ENCODE data around the gene DEFB126. TPM values are rescaled to one million over a fixed set of nuclear protein-coding genes. Genes with fewer than 3 reads are reported as not detected.

The DEFB126 gene
- polyA plus RNA-seq, 1 experiment, result not detected

DNA sequence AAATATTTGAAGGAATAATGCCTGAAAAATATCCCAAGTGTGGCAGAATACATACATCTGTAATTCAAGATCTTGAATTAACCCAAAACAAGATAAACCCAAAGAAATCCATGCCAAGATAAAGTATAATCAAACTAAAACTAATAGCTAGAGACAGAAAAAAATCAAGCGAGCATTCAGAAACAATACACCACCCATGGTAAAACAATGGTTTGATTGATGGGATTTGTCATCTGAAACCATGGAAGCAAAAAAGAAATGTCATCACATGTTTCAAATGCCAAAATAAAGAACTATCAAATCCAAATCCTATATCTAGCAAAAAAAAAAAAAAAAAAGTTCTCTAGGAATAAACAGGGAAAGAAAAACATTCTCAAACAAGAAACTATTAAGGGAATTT, 9.7 kb downstream of the DEFB126 start:
- ChIA-PET CTCF (no interaction called here), POLR2A (no interaction called here)
- no peaks in the 10 kb centered on the region; the same call in 1 of the 2 replicates for H3K27me3 ChIP-seq (ENCODE audit: control insufficient read depth, insufficient read depth, low read length)
- TF ChIP-seq, protein P1, sequence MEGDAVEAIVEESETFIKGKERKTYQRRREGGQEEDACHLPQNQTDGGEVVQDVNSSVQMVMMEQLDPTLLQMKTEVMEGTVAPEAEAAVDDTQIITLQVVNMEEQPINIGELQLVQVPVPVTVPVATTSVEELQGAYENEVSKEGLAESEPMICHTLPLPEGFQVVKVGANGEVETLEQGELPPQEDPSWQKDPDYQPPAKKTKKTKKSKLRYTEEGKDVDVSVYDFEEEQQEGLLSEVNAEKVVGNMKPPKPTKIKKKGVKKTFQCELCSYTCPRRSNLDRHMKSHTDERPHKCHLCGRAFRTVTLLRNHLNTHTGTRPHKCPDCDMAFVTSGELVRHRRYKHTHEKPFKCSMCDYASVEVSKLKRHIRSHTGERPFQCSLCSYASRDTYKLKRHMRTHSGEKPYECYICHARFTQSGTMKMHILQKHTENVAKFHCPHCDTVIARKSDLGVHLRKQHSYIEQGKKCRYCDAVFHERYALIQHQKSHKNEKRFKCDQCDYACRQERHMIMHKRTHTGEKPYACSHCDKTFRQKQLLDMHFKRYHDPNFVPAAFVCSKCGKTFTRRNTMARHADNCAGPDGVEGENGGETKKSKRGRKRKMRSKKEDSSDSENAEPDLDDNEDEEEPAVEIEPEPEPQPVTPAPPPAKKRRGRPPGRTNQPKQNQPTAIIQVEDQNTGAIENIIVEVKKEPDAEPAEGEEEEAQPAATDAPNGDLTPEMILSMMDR (IDR thresholded peaks at IDR 0.05; ENCODE audit: insufficient read depth, low read depth, low read length), result no peak
- no peak for DNase-seq (ENCODE audit: low read depth)
- H3K4me3 ChIP-seq (ENCODE audit: low read depth, low read length), result no peak overlapping the region
- H3K36me3 ChIP-seq (ENCODE audit: control insufficient read depth, insufficient read depth, low read length), result no peaks in the 10 kb centered on the region

DNA sequence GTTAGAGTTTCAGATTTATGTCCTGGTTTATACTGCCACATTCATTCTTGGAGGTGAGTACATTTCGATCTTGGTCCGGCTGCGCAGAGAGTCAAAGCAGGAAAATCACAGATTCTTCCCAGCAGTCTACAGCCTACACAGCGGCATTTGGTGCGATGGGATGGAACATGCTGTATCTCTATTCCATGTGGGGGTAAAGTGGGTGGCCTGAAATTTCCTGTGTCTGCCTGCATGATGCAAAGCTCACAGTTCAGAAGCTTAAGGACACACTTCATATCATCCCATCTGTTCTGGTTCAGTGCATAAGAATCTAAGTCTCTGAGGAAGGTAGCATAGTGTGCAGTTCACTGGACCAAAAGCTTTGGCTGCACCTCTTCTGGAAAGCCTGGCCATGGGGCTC, 14.8 kb downstream of the DEFB126 start, which contains the start of gene DEFB127:
DEFB127 (plus strand) TSS at position 301 of the 400 bp plus-strand sequence; CDS start at position 392, 91 bp downstream.
- DNase-seq (ENCODE audit: low read depth), result no peak
- CTCF ChIA-PET, result interaction anchor here (1.0 kb wide), 1 partner anchor 55 kb away, joined by 3 read pairs; no protein-coding TSS in a partner anchor
- TF ChIP-seq, protein P1 (IDR thresholded peaks at IDR 0.05; ENCODE audit: insufficient read depth, low read depth, low read length), result no peak
- POLR2A ChIA-PET, result no interaction called here
- Histone ChIP-seq H3K4me3 (ENCODE audit: low read depth, low read length) (no peak within 1 kb of the TSS), H3K27me3 (ENCODE audit: control insufficient read depth, insufficient read depth, low read length) (no peaks in the 10 kb centered on the region), H3K36me3 (ENCODE audit: control insufficient read depth, insufficient read depth, low read length) (no peaks in the 10 kb centered on the region)

DNA sequence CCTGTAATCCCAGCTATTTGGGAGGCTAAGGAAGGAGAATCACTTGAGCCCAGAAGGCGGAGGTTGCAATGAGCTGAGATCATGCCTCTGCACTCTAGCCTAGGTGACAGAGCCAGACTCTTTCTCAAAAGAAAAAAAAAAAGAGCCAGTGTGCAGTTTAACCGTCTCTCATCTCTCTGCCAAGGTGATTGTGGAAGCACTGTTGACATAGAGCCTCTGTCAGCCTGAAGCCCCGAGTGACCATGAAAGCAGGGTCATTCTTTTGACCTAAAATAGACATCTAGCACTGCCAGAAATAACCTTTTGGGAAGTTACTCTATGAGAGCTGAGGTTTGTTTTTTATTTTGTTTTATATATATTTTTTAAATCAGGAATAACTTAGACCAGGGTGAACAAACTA, 22.2 kb downstream of the DEFB126 start:
- TF ChIP-seq, protein P1 (IDR thresholded peaks at IDR 0.05; ENCODE audit: insufficient read depth, low read depth, low read length), result no peak
- no peak for DNase-seq (ENCODE audit: low read depth)
- no peak overlapping the region for H3K4me3 ChIP-seq (ENCODE audit: low read depth, low read length)
- CTCF ChIA-PET, result no interaction called here
- H3K36me3 ChIP-seq (ENCODE audit: control insufficient read depth, insufficient read depth, low read length), result no peaks in the 10 kb centered on the region
- POLR2A ChIA-PET, result no interaction called here
- no peaks in the 10 kb centered on the region for H3K27me3 ChIP-seq (ENCODE audit: control insufficient read depth, insufficient read depth, low read length)

DNA sequence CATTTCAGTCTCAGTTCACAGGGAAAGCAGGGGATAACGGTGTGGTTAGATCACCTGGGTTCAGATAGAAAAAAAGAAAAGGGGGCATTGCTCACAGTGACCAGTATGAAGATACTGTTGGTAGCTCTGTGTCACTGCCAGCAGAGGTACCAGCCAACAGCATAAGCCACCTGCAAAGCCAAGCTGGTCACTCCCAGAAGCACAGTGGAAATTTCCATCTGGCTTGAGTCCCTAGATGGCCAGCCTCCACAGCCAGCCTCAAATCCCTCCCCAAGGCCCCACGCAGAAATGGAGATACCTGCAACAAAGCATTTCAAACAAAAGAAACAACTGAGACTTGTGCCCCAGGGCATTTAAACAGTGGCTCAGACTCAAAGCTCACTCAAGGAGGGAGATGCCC, 26.5 kb downstream of the DEFB126 start:
- CTCF ChIA-PET, result interaction anchor here (2.2 kb wide), 1 partner anchor 11 kb away, joined by 5 read pairs; no protein-coding TSS in a partner anchor
- TF ChIP-seq, protein P1 (IDR thresholded peaks at IDR 0.05; ENCODE audit: insufficient read depth, low read depth, low read length), result no peak
- Histone ChIP-seq H3K36me3 (ENCODE audit: control insufficient read depth, insufficient read depth, low read length) (no peaks in the 10 kb centered on the region), H3K4me3 (ENCODE audit: low read depth, low read length) (no peak overlapping the region), H3K27me3 (ENCODE audit: control insufficient read depth, insufficient read depth, low read length) (no peaks in the 10 kb centered on the region)
- DNase-seq (ENCODE audit: low read depth), result no peak
- POLR2A ChIA-PET, result no interaction called here

DNA sequence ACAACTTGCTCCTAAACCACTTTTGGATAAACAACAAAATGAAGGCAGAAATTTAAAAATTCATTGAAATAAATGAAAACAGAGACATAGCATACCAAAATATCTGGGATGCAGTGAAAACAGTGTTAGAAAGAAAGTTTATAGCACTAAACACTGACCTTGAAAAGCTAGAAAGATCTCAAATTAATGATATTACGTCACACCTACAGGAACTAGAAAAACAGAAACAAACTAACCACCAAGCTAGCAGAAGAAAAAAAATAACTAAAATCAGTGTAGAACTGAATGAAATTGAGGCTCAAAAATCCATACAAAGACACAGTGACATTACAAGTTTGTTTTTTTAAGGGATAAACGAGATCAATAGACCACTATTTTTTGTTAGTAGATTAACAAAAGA, 41.9 kb downstream of the DEFB126 start:
- POLR2A ChIA-PET, result no interaction called here
- no peak overlapping the region for H3K4me3 ChIP-seq (ENCODE audit: low read depth, low read length)

More for the DNA sequence above, 41.9 kb downstream of the DEFB126 start:
- Histone ChIP-seq H3K36me3 (ENCODE audit: control insufficient read depth, insufficient read depth, low read length) (no peaks in the 10 kb centered on the region), H3K27me3 (ENCODE audit: control insufficient read depth, insufficient read depth, low read length) (no peaks in the 10 kb centered on the region)
- TF ChIP-seq, protein P1 (IDR thresholded peaks at IDR 0.05; ENCODE audit: insufficient read depth, low read depth, low read length), result no peak
- no peak for DNase-seq (ENCODE audit: low read depth)
- CTCF ChIA-PET, result no interaction called here

All from BJ (cell line).